HG03342 (cell line): ENCODE measurements around the gene SLC2A9.
"Not testable (repeated sequence)": the region's sequence is repeated elsewhere in the genome, so short reads cannot be mapped to it uniquely, and the experiment has no call there.

Source experiments
- ATAC-seq: cut with Tn5 transposase; IDR thresholded peaks from one replicate; pipeline ENCODE4 v1.9.1; 2021; ENCODE audit warnings: mild to moderate bottlenecking, moderate library complexity; ENCODE audit not compliant: unreplicated experiment

SLC2A9 gene

GRCh38 chr4:9932771-9933170 is 88.5 kb downstream of the SLC2A9 start:
- no peak for ATAC-seq

GRCh38 chr4:9931146-9931545 is 90.2 kb downstream of the SLC2A9 start:
- ATAC-seq, result no peak

DNA sequence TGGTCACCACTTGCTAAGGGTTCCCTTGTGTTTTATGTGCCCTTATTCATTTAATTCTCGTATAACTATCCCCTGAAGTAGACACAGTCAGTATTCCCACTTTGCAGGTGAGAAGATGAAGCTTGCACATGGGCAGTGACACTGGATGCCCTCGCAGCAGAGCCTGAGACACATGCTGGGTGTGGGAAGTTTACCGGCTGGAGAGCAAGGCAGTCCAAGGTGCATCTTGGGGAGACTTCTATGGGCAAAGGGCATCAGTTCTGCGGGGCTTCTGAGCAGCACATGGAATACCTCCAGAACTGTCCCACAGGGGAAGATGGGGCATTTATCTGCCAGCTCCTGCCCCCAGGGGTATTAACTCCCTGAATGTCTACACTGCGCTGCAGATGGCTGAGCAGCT is 92.2 kb downstream of the SLC2A9 start:
- ATAC-seq, result no peak

DNA sequence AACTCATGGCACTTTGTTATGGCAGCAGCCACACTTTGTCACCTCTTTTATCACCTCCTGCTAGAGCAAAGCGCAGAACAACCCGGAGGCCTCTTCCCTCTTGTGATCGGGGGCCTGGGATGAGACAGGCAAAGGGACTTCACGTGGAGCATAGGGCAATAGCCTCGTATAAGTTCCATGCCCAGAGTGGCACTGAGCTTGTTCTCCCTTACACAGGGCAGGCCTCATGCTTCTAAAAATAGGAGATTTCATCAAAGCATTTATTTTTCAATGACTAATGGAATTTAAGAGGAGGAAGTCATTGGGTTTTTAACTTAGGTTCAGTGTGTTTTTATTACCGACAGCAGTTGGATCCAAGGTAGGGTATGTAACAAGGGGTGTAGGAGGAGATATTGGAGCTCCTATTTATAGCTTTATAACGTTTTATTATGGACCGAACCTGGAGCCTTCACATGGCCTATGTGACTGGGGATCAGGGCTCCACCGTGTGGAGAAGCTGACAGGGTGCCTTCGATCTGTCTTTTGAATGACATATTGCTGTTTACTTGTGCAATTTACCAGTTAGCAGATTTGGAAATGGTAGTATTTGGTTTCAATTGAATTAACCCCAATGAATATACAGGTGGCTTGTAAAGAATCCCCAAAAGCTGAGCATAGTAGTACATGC is 93.8 kb downstream of the SLC2A9 start:
- ATAC-seq, result no peak

DNA sequence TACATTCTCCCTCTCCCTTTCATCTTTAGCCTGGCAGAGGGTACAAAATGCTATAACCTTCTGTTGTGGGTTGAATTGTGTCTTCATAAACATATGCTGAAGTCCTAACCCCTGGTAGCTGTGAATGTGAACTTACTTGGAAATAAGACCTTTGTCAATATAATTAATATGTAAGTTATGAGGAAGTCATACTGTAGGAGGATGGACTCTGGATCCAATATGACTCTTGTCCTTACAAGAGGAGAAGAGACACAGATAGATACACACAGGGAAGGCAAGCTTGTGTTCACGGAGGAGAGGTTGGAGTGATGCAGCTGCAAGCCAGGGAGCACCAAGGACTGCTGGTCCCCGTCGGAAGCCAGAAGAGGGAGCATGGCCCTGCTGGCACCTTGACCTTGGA is 94.7 kb downstream of the SLC2A9 start:
- no peak for ATAC-seq

DNA sequence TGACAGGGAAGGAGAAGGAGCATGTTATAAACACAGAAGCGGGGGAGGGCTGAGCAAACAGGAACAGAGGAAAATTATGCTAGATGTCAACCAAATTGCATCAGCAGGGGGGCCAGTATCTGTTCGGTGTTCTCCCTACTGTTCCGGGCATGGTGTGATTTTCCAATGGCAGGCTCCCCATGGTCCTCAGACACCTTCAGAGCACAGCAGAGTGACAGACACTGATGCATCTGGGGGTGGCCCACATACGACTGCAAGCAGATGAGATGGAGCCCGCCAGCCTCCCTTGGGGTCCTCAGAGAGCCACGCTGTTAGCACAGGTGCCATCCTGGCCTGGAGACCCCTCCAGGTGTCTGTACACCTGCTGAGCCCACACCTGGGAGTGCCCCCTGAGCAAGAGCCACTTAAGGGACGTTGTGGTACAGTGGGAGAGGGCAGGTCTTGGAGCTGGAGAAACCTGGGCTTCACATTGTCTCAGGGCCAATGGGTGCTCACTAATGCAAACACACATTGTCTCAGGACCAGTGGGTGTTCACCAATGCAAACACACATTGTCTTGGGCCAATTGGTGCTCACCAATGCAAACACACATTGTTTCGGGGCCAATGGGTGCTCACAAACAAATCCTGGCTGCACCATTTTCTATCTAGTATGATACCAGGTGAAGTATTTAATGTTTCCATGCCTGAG is 95.4 kb downstream of the SLC2A9 start:
- ATAC-seq, result no peak

GRCh38 chr4:9924750-9925149 is 96.5 kb downstream of the SLC2A9 start:
- ATAC-seq, result no peak

GRCh38 chr4:9923195-9923812 is 98.0 kb downstream of the SLC2A9 start:
- no peak for ATAC-seq

GRCh38 chr4:9921326-9921725 is 100.0 kb downstream of the SLC2A9 start:
- ATAC-seq, result no peak

- ATAC-seq, result no peak
Measured at GRCh38 chr4:9920029-9920428, 101.3 kb downstream of the SLC2A9 start.

- no peak for ATAC-seq
Measured at GRCh38 chr4:9919047-9919446, 102.2 kb downstream of the SLC2A9 start.

DNA sequence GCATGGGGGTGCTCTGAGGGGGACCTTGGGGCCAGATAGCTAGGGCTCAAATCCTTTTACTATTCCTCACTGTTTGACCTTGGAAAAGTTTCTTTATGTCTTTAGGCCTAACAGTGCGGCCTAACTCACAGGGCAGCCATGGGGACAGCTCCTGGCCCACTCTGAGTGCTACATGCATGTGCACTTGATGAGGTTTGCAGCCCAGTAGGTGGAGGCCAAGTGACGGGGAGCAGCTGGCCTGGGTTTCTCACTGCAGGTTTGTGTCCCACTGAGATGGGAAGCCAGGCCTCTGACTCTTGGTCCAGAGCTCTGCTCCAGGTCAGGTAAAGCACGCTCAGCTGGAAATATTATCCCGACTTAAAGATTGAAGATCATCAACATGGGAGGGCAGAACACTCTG is 102.8 kb downstream of the SLC2A9 start:
- no peak for ATAC-seq

DNA sequence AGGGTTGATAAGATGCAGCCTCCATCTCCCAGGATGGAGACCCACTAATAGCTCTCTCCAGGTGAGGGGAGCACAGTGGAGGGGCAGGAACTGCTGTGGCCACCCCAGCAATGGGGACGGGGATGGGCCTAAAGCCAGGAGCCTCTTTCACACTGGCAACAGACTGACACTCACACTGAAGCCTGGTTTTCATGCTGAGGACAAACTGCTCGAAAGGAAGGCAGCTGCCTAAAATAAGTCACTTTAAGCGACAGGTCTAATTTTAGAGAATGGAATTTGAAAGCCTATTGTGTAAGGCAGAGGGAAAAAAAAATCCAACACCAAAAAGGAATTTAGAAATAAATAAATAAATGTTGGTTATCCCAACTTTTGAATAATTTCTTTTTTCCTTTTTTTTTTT is 104.4 kb downstream of the SLC2A9 start:
- no peak for ATAC-seq

DNA sequence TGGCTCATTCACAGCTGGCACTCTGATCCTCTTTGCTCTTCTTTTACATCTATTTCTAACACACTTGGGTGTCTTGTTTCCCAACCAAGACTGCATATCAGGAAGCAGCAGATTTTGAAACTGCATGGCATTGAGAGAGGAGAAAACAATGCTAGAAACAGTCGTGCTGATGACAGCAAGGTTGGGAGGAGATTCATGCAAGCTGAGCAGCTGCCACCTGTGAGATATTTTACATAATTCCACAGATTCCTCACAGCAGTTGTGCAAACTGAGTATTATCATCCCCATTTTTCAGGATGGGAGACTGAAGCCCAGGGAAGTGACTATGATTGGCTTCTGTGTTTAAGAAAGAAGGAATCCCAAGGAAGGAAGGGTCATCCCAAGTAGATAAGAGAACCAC is 105.0 kb downstream of the SLC2A9 start:
- ATAC-seq, result no peak

GRCh38 chr4:9913846-9914245 is 107.5 kb downstream of the SLC2A9 start:
- no peak for ATAC-seq

DNA sequence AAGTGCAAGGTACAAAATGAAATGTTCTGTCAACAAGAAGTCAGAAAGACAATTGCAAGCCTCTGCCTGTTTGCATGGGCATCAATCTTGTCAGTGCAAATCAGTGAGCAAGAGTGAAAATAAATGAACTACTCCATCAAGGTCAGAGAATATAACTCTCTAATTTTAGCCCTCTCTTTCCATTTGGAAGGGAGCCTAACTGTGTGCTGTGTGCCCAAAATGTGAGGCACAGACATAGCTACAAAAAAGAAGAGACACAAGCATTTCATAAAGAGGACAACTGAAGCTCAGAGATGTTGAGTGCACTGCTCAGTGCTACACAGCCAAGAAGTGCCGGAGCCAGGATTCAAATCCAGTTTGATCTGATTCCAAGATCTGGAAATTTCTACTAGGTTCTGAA is 114.3 kb downstream of the SLC2A9 start:
- no peak for ATAC-seq

- ATAC-seq, result no peak
Measured at GRCh38 chr4:9904976-9905587, 116.2 kb downstream of the SLC2A9 start.

GRCh38 chr4:9903317-9903716 is 118.0 kb downstream of the SLC2A9 start:
- no peak for ATAC-seq

DNA sequence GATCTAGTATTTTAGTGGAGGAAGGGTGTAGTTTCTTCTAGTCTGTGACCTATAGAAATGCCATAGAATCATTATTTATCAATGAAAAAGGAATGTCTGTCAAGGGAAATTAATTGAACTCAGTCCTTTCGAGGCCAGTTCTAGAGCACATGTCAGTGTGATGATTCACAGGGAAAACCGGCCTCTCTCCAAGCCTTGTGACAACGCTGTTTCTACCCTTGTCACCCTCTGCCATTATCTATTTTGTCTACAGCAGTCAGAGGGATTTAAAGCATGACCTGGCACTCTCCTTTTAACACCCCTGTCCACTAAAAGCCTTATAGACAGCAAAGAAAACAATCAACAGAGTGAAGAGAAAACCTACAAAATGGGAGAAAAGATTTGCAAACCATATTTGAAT is 120.0 kb downstream of the SLC2A9 start:
- no peak for ATAC-seq

GRCh38 chr4:9900633-9901032 is 120.7 kb downstream of the SLC2A9 start:
- ATAC-seq, result not testable (repeated sequence)

GRCh38 chr4:9899306-9900055 is 121.8 kb downstream of the SLC2A9 start:
- no peak for ATAC-seq
